ENCODE data around the gene TSC1. TPM values are rescaled to one million over a fixed set of nuclear protein-coding genes. Genes with fewer than 3 reads are reported as not detected.
A peak's percentile ranks its signal among the peaks of the same experiment; 100 is the strongest.
"Not testable (repeated sequence)": the region's sequence is repeated elsewhere in the genome, so short reads cannot be mapped to it uniquely, and the experiment has no call there.

Gene TSC1
- total RNA-seq, 1 donor from 2014 or later, result 33.4 TPM

- no peak for DNase-seq
These were observed 31.5 kb upstream of the TSC1 start for GRCh38 chr9:132975961-132976360.

- peak; percentile 35 for DNase-seq
These were observed 29.3 kb upstream of the TSC1 start for GRCh38 chr9:132973713-132974112.

GRCh38 chr9:132973166-132973565 is 28.8 kb upstream of the TSC1 start:
- no peak for DNase-seq

GRCh38 chr9:132970324-132971062 is 26.1 kb upstream of the TSC1 start:
- no peak for DNase-seq

- no peak for DNase-seq
These were observed 25.4 kb upstream of the TSC1 start for GRCh38 chr9:132969783-132970182.

GRCh38 chr9:132967908-132968307 is 23.5 kb upstream of the TSC1 start:
- DNase-seq, result not testable (repeated sequence)

- DNase-seq, result no peak
These were observed 21.1 kb upstream of the TSC1 start for GRCh38 chr9:132965478-132965877.

GRCh38 chr9:132961002-132961401 is 16.6 kb upstream of the TSC1 start:
- no peak for DNase-seq

GRCh38 chr9:132957805-132958204 is 13.4 kb upstream of the TSC1 start:
- no peak for DNase-seq

GRCh38 chr9:132955768-132956167 is 11.4 kb upstream of the TSC1 start:
- DNase-seq, result no peak

GRCh38 chr9:132955123-132955522 is 10.7 kb upstream of the TSC1 start:
- no peak for DNase-seq

GRCh38 chr9:132949709-132950108 is 5.3 kb upstream of the TSC1 start:
- DNase-seq, result no peak

GRCh38 chr9:132948482-132949050 is 4.2 kb upstream of the TSC1 start:
- no peak for DNase-seq

GRCh38 chr9:132947756-132948155 is 3.3 kb upstream of the TSC1 start:
- no peak for DNase-seq

GRCh38 chr9:132946631-132947295 is 2.3 kb upstream of the TSC1 start:
- DNase-seq, result peak; percentile 13

GRCh38 chr9:132946211-132946610 is 1.8 kb upstream of the TSC1 start:
- no peak for DNase-seq

GRCh38 chr9:132945186-132946130 is 1.0 kb upstream of the TSC1 start:
- DNase-seq, result no peak

GRCh38 chr9:132943651-132944293 is 644 bp downstream of the TSC1 start:
- peak; percentile 17 for DNase-seq

GRCh38 chr9:132942541-132943182 is 1.8 kb downstream of the TSC1 start:
- DNase-seq, result peak; percentile 12

- no peak for DNase-seq
These were observed 5.2 kb downstream of the TSC1 start for GRCh38 chr9:132939169-132939568.

GRCh38 chr9:132937463-132937901 is 6.9 kb downstream of the TSC1 start:
- DNase-seq, result peak; percentile 28

GRCh38 chr9:132935026-132935425 is 9.4 kb downstream of the TSC1 start:
- no peak for DNase-seq
